ENCODE measurements around the gene CD7.

DNA sequence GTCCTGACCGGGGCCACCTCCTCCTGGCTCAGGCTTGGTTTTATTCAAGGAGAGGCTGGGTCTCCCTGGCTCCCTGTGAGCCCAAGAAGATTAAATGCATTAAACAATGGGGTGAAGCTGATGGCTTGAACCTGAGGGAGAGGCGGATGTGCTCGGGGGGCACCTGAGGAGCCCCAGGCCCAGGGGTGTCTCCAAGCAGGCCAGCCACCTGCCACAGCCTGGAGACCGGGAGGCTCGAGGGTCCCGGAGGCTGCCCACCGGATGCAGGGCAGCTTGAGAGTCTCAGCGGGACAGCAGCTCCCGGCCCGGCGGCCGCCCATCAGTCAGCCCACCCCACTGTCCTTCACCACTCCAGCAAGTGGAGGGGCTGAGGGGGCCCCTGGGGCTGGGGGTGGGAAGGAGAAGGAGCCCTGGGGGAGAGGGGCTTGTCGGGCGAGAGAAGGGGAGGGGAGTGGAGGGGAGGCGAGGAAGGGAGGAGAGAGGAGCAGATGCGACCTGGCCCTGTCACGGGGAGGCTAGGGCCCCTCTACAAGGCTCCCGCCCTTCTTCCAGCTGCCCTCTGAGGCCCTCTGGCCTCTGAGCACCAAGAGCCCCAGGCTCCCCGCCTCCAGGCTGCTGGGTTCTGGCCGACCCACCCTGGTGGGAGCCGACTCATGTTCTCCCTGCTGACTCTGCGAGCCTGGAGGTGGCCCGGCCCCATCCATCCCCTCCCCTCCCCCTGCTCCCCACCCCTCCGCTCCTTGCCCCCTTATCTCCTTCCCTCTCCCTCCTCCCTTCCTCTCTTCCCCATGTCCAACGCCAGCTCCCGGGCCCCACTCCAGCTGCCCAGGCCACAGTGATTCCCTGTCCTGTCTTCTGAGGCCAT, 13.2 kb downstream of the CD7 start:
- TF ChIP-seq, protein P1, sequence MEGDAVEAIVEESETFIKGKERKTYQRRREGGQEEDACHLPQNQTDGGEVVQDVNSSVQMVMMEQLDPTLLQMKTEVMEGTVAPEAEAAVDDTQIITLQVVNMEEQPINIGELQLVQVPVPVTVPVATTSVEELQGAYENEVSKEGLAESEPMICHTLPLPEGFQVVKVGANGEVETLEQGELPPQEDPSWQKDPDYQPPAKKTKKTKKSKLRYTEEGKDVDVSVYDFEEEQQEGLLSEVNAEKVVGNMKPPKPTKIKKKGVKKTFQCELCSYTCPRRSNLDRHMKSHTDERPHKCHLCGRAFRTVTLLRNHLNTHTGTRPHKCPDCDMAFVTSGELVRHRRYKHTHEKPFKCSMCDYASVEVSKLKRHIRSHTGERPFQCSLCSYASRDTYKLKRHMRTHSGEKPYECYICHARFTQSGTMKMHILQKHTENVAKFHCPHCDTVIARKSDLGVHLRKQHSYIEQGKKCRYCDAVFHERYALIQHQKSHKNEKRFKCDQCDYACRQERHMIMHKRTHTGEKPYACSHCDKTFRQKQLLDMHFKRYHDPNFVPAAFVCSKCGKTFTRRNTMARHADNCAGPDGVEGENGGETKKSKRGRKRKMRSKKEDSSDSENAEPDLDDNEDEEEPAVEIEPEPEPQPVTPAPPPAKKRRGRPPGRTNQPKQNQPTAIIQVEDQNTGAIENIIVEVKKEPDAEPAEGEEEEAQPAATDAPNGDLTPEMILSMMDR (IDR thresholded peaks at IDR 0.05) = no peak
- TF ChIP-seq EZH2 (IDR thresholded peaks at IDR 0.05; ENCODE audit: borderline replicate concordance, insufficient read depth, low read depth, low read length, poor library complexity, severe bottlenecking) = no peak
